ENCODE measurements around the gene RNU5D-1. TPM values are rescaled to one million over a fixed set of nuclear protein-coding genes. Genes with fewer than 3 reads are reported as not detected.

The RNU5D-1 gene
- polyA plus RNA-seq, 1 experiment, result not detected

- POLR2A ChIA-PET, result no interaction called here
- TF ChIP-seq, protein P1, sequence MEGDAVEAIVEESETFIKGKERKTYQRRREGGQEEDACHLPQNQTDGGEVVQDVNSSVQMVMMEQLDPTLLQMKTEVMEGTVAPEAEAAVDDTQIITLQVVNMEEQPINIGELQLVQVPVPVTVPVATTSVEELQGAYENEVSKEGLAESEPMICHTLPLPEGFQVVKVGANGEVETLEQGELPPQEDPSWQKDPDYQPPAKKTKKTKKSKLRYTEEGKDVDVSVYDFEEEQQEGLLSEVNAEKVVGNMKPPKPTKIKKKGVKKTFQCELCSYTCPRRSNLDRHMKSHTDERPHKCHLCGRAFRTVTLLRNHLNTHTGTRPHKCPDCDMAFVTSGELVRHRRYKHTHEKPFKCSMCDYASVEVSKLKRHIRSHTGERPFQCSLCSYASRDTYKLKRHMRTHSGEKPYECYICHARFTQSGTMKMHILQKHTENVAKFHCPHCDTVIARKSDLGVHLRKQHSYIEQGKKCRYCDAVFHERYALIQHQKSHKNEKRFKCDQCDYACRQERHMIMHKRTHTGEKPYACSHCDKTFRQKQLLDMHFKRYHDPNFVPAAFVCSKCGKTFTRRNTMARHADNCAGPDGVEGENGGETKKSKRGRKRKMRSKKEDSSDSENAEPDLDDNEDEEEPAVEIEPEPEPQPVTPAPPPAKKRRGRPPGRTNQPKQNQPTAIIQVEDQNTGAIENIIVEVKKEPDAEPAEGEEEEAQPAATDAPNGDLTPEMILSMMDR (IDR thresholded peaks at IDR 0.05; ENCODE audit: low read depth, low read length), result no peak
- H3K27me3 ChIP-seq (ENCODE audit: control insufficient read depth, insufficient read depth, low read length), result no peaks in the 10 kb centered on the region
- CTCF ChIA-PET, result interaction anchor here (2.2 kb wide), 1 partner anchor 8 kb away, joined by 20 read pairs; the partner anchor contains the start of gene RNU5D-1
- DNase-seq (ENCODE audit: low read depth, low spot score), result no peak
- H3K27ac ChIP-seq (ENCODE audit: low read depth, low read length), result no peak overlapping the region
- H3K9me3 ChIP-seq (ENCODE audit: control insufficient read depth, insufficient read depth, low read length), result peaks cover 8% of the 10 kb centered on the region; the same call in 1 of the 2 replicates
- H3K4me3 ChIP-seq (ENCODE audit: low read depth, low read length), result no peak overlapping the region
Observed at GRCh38 chr1:44723064-44723463, 7.9 kb downstream of the RNU5D-1 start.

GRCh38 chr1:44721485-44722361, 9.2 kb downstream of the RNU5D-1 start:
- TF ChIP-seq, protein P1 (IDR thresholded peaks at IDR 0.05; ENCODE audit: low read depth, low read length), result no peak
- Histone ChIP-seq H3K27ac (ENCODE audit: low read depth, low read length) (peak overlapping the region; percentile 47), H3K27me3 (ENCODE audit: control insufficient read depth, insufficient read depth, low read length) (no peaks in the 10 kb centered on the region), H3K9me3 (ENCODE audit: control insufficient read depth, insufficient read depth, low read length) (peaks cover 8% of the 10 kb centered on the region; the same call in 1 of the 2 replicates), H3K4me3 (ENCODE audit: low read depth, low read length) (no peak overlapping the region)
- CTCF ChIA-PET, result interaction anchor here (0.6 to 2.2 kb wide), 2 partner anchors 10 to 551 kb away, joined by 7 to 20 read pairs; partner anchors contain the start of gene RNU5D-1
- DNase-seq (ENCODE audit: low read depth, low spot score), result peak; percentile 87
- POLR2A ChIA-PET, result interaction anchor here (0.6 to 1.7 kb wide), 11 partner anchors 9 to 860 kb away, joined by 3 to 26 read pairs (median 3); partner anchors contain the start of genes ARMH1, HECTD3, PLK3 and RNU5D-1

GRCh38 chr1:44720281-44720680, 10.7 kb downstream of the RNU5D-1 start:
- ChIA-PET POLR2A (interaction anchor here (0.6 kb wide), 1 partner anchor 46 kb away, joined by 5 read pairs; the partner anchor contains the start of gene ARMH1), CTCF (no interaction called here)
- Histone ChIP-seq H3K27ac (ENCODE audit: low read depth, low read length) (no peak overlapping the region), H3K4me3 (ENCODE audit: low read depth, low read length) (no peak overlapping the region), H3K27me3 (ENCODE audit: control insufficient read depth, insufficient read depth, low read length) (no peaks in the 10 kb centered on the region), H3K9me3 (ENCODE audit: control insufficient read depth, insufficient read depth, low read length) (peaks cover 8% of the 10 kb centered on the region; the same call in 1 of the 2 replicates)
- DNase-seq (ENCODE audit: low read depth, low spot score), result no peak
- TF ChIP-seq, protein P1 (IDR thresholded peaks at IDR 0.05; ENCODE audit: low read depth, low read length), result no peak

DNA sequence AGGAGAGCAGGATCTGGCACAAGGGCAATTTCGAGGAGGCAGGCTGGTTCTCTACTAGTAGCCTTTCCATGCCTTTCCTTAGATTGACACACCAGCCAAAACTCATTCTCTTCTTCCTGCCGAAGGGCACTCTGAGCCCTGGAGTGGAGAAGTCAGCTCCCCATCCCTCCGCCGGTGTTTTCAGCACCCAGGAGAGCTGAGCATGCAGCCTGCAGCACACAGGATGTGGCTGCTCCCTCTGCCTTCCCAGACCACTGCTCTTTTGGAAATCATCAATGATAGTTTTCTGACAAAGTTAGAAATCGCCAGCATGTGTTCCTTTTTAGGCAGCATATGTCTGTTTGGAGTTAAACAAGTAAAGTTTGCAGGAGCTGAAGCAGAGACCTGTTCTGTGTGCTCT, 11.7 kb downstream of the RNU5D-1 start:
- H3K9me3 ChIP-seq (ENCODE audit: control insufficient read depth, insufficient read depth, low read length), result peaks cover 5% of the 10 kb centered on the region; the same call in 1 of the 2 replicates
- no peak for DNase-seq (ENCODE audit: low read depth, low spot score)
- no peak overlapping the region for H3K27ac ChIP-seq (ENCODE audit: low read depth, low read length)
- H3K27me3 ChIP-seq (ENCODE audit: control insufficient read depth, insufficient read depth, low read length), result no peaks in the 10 kb centered on the region
- TF ChIP-seq, protein P1 (IDR thresholded peaks at IDR 0.05; ENCODE audit: low read depth, low read length), result no peak
- H3K4me3 ChIP-seq (ENCODE audit: low read depth, low read length), result no peak overlapping the region
- CTCF ChIA-PET, result interaction anchor here (1.0 to 6.7 kb wide), 3 partner anchors 10 to 12 kb away, joined by 3 to 44 read pairs (median 19); partner anchors contain the start of gene RNU5D-1
- POLR2A ChIA-PET, result no interaction called here

Data from AG04450 (cell line).